NCI-H82 (cell line): ENCODE results near the gene NOP53.
A peak's percentile ranks its signal among the peaks of the same experiment; 100 is the strongest.

ENCODE experiments used
- DNase-seq: peaks from one replicate; lab custom pipeline; 2025; lab: John Stamatoyannopoulos, UW

The NOP53 gene

GRCh38 chr19:47805313-47805712 is 60.0 kb downstream of the NOP53 start:
- DNase-seq: peak; percentile 69

GRCh38 chr19:47806435-47806834 is 61.1 kb downstream of the NOP53 start:
- no peak for DNase-seq
